ENCODE measurements around the gene OR8G5.
"Not testable (repeated sequence)": the region's sequence is repeated elsewhere in the genome, so short reads cannot be mapped to it uniquely, and the experiment has no call there.

Gene OR8G5

GRCh38 chr11:124225471-124225870, 30.7 kb upstream of the OR8G5 start:
- no peaks in the 10 kb centered on the region for H3K9me3 ChIP-seq (ENCODE audit: control insufficient read depth, low read length)
- no peak overlapping the region for H3K4me3 ChIP-seq (ENCODE audit: low read depth, low read length)
- H3K27me3 ChIP-seq (ENCODE audit: control insufficient read depth, insufficient read depth, low read length): no peaks in the 10 kb centered on the region
- no peaks in the 10 kb centered on the region for H3K36me3 ChIP-seq (ENCODE audit: control insufficient read depth, insufficient read depth, low read length)
- no peak overlapping the region for H2AFZ ChIP-seq
- no peak for TF ChIP-seq CTCF (IDR thresholded peaks at IDR 0.05)
- H3K79me2 ChIP-seq: no peaks in the 10 kb centered on the region
- no peak overlapping the region for H3K9ac ChIP-seq
- H3K4me1 ChIP-seq: no peaks in the 10 kb centered on the region
- H3K27ac ChIP-seq: no peak overlapping the region
- no peak overlapping the region for H3K4me2 ChIP-seq (ENCODE audit: low read length)

- no peaks in the 10 kb centered on the region for H3K9me3 ChIP-seq (ENCODE audit: control insufficient read depth, low read length)
- no peaks in the 10 kb centered on the region for H3K27me3 ChIP-seq (ENCODE audit: control insufficient read depth, insufficient read depth, low read length)
- H3K36me3 ChIP-seq (ENCODE audit: control insufficient read depth, insufficient read depth, low read length): no peaks in the 10 kb centered on the region
- no peak for TF ChIP-seq CTCF (IDR thresholded peaks at IDR 0.05)
- H3K79me2 ChIP-seq: no peaks in the 10 kb centered on the region
- H3K4me1 ChIP-seq: no peaks in the 10 kb centered on the region
- no peak overlapping the region for H3K4me2 ChIP-seq (ENCODE audit: low read length)
- H3K27ac ChIP-seq: no peak overlapping the region
- H3K9ac ChIP-seq: no peak overlapping the region
- H3K4me3 ChIP-seq (ENCODE audit: low read depth, low read length): no peak overlapping the region
- H2AFZ ChIP-seq: no peak overlapping the region
These were observed 22.8 kb upstream of the OR8G5 start for GRCh38 chr11:124233376-124233775.

DNA sequence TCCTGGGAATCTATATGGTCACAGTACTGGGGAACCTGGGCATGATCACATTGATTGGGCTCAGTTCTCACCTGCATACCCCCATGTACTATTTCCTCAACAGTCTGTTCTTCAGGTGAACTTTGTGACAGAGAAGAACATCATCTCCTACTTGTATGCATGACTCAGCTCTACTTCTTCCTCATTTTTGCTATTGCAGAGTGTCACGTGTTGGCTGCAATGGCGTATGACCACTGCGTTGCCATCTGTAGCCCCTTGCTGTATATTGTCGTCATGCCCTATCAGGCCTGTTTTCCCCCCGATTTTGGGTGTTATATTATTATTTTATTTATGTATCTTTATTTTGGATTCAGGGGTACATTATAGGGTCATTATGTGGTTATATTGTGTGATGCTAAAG, 17.7 kb upstream of the OR8G5 start:
- Histone ChIP-seq H3K36me3 (ENCODE audit: control insufficient read depth, insufficient read depth, low read length) (no peaks in the 10 kb centered on the region), H3K9ac (no peak overlapping the region), H3K4me2 (ENCODE audit: low read length) (no peak overlapping the region), H3K27ac (no peak overlapping the region), H3K9me3 (ENCODE audit: control insufficient read depth, low read length) (no peaks in the 10 kb centered on the region), H3K4me3 (ENCODE audit: low read depth, low read length) (no peak overlapping the region), H3K4me1 (no peaks in the 10 kb centered on the region), H3K79me2 (no peaks in the 10 kb centered on the region), H3K27me3 (ENCODE audit: control insufficient read depth, insufficient read depth, low read length) (no peaks in the 10 kb centered on the region), H2AFZ (no peak overlapping the region)
- no peak for TF ChIP-seq CTCF (IDR thresholded peaks at IDR 0.05)

DNA sequence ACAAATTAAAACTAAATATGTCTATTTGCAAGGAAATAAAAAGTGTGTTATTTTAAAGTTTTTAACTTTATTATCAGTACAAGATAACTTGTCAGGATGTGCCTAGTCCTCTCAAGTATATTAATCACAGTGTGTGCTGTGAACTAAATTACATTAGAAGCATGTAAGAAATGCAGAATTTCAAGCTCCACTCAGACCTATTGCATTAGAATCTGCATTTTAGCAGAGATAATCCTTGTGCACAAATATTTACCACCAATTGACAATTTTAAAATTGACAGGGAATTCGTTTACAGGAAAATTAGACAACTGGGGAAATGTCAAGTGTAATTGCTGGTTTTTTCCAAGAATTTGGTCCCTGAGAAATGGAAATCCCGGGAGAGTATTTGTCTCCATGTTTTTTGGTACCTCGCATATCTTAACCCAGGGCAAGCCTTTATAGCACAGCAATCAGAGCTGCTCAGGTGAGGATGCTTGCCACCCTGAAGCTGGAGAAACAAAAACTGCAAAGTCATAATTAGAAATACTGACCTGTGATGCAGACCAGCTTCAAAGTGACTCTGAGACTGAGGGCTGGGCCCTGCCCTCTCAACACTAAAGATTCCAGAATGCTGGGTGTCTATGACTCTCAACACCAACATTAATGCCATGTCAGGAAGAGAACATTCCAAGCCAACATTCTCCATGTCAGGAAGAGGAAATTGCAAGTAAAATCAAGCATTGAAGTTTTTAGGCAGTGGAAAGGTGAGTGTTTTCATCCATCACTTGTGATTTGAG, 15.4 kb upstream of the OR8G5 start, which contains the start of gene OR8G1:
Gene OR8G1, plus strand, starts transcription at position 475 of the 777 bp plus-strand sequence. CDS start 8,581 bp downstream, outside the sequence.
- Histone ChIP-seq H3K9ac (no peak within 1 kb of the TSS), H3K79me2 (no peaks in the 10 kb centered on the region), H3K27me3 (ENCODE audit: control insufficient read depth, insufficient read depth, low read length) (no peaks in the 10 kb centered on the region), H2AFZ (no peak within 1 kb of the TSS), H3K27ac (no peak within 1 kb of the TSS), H3K36me3 (ENCODE audit: control insufficient read depth, insufficient read depth, low read length) (no peaks in the 10 kb centered on the region), H3K4me2 (ENCODE audit: low read length) (no peak within 1 kb of the TSS), H3K4me3 (ENCODE audit: low read depth, low read length) (no peak within 1 kb of the TSS), H3K9me3 (ENCODE audit: control insufficient read depth, low read length) (no peaks in the 10 kb centered on the region), H3K4me1 (no peaks in the 10 kb centered on the region)
- TF ChIP-seq CTCF (IDR thresholded peaks at IDR 0.05): no peak

GRCh38 chr11:124249869-124250268, 6.3 kb upstream of the OR8G5 start:
- H3K36me3 ChIP-seq (ENCODE audit: control insufficient read depth, insufficient read depth, low read length); H3K27ac ChIP-seq; H3K9ac ChIP-seq; H3K4me1 ChIP-seq; H3K79me2 ChIP-seq; H3K4me3 ChIP-seq (ENCODE audit: low read depth, low read length); H3K27me3 ChIP-seq (ENCODE audit: control insufficient read depth, insufficient read depth, low read length); H3K4me2 ChIP-seq (ENCODE audit: low read length); H3K9me3 ChIP-seq (ENCODE audit: control insufficient read depth, low read length); H2AFZ ChIP-seq: not testable (repeated sequence)

DNA sequence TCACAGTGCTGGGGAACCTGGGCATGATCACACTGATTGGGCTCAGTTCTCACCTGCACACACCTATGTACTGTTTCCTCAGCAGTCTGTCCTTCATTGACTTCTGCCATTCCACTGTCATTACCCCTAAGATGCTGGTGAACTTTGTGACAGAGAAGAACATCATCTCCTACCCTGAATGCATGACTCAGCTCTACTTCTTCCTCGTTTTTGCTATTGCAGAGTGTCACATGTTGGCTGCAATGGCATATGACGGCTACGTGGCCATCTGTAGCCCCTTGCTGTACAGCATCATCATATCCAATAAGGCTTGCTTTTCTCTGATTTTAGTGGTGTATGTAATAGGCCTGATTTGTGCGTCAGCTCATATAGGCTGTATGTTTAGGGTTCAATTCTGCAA, 8.9 kb downstream of the OR8G5 start:
- not testable (repeated sequence) for H3K27me3 ChIP-seq (ENCODE audit: control insufficient read depth, insufficient read depth, low read length); H3K4me2 ChIP-seq (ENCODE audit: low read length); H3K9me3 ChIP-seq (ENCODE audit: control insufficient read depth, low read length); H3K4me3 ChIP-seq (ENCODE audit: low read depth, low read length); H3K9ac ChIP-seq; H3K79me2 ChIP-seq; H3K4me1 ChIP-seq; H3K27ac ChIP-seq; H3K36me3 ChIP-seq (ENCODE audit: control insufficient read depth, insufficient read depth, low read length); H2AFZ ChIP-seq

GRCh38 chr11:124270886-124271285, 14.7 kb downstream of the OR8G5 start:
- not testable (repeated sequence) for H3K79me2 ChIP-seq; H3K9me3 ChIP-seq (ENCODE audit: control insufficient read depth, low read length); H3K4me2 ChIP-seq (ENCODE audit: low read length)

More at GRCh38 chr11:124270886-124271285, 14.7 kb downstream of the OR8G5 start:
- H3K27me3 ChIP-seq (ENCODE audit: control insufficient read depth, insufficient read depth, low read length); H3K36me3 ChIP-seq (ENCODE audit: control insufficient read depth, insufficient read depth, low read length); H3K4me1 ChIP-seq; H2AFZ ChIP-seq; H3K9ac ChIP-seq; H3K27ac ChIP-seq; H3K4me3 ChIP-seq (ENCODE audit: low read depth, low read length): not testable (repeated sequence)
